Measurements from ENCODE around the gene SERGEF. TPM values are rescaled to one million over a fixed set of nuclear protein-coding genes. Genes with fewer than 3 reads are reported as not detected.
A peak's percentile ranks its signal among the peaks of the same experiment; 100 is the strongest.

The SERGEF gene
- total and polyA plus RNA-seq, 10 donors, result 29.0 to 55.5 (median 38.8) TPM

GRCh38 chr11:17744151-17744940 lies 268.5 kb downstream of the SERGEF start:
- no peak for TF ChIP-seq CTCF (IDR thresholded peaks at IDR 0.05 in 8 of 11, conservative IDR thresholded peaks at IDR 0.05 in 3 of 11)
- TF ChIP-seq POLR2AphosphoS5 (IDR thresholded peaks at IDR 0.05), result no peak
- TF ChIP-seq POLR2A (IDR thresholded peaks at IDR 0.05), result no peak
- Histone ChIP-seq H3K27me3 (replicated peaks in 1 of 7) (peaks cover 0 to 61% (median 5%) of the 10 kb centered on the region in 7 donors), H3K4me3 (no peak overlapping the region), H3K27ac (no peak overlapping the region), H3K9me3 (no peaks in the 10 kb centered on the region), H3K4me1 (no peaks in the 10 kb centered on the region), H3K36me3 (no peaks in the 10 kb centered on the region)
- intact Hi-C loops (cut with DNase I; ENCODE audit: low total_unique reads), result no loop called here
- 65 to 81% (median 74%) methylated on average over 9 to 10 of the region's 10 CpGs for whole genome bisulfite sequencing, 5 donors
- peak; percentile 48 for DNase-seq

- Histone ChIP-seq H3K36me3 (no peaks in the 10 kb centered on the region), H3K9me3 (no peaks in the 10 kb centered on the region), H3K27ac (no peak overlapping the region), H3K4me1 (no peaks in the 10 kb centered on the region), H3K4me3 (no peak overlapping the region), H3K27me3 (replicated peaks in 1 of 7) (peaks cover 0 to 64% (median 7%) of the 10 kb centered on the region in 7 donors)
- no peak for TF ChIP-seq CTCF (IDR thresholded peaks at IDR 0.05 in 8 of 11, conservative IDR thresholded peaks at IDR 0.05 in 3 of 11)
- TF ChIP-seq POLR2AphosphoS5 (IDR thresholded peaks at IDR 0.05), result no peak
- no peak for TF ChIP-seq POLR2A (IDR thresholded peaks at IDR 0.05)
- peak; percentile 40 for DNase-seq
- 75 to 83% (median 79%) methylated on average over 5 of the region's 5 CpGs for WGBS, 5 donors
- intact Hi-C loops (cut with DNase I; ENCODE audit: low total_unique reads), result no loop called here
Observed at GRCh38 chr11:17743808-17744119, 269.1 kb downstream of the SERGEF start.

GRCh38 chr11:17743026-17743807 lies 269.6 kb downstream of the SERGEF start:
- intact Hi-C loops (cut with DNase I; ENCODE audit: low total_unique reads), result no loop called here
- Histone ChIP-seq H3K4me3 (no peak overlapping the region), H3K36me3 (no peaks in the 10 kb centered on the region), H3K4me1 (no peaks in the 10 kb centered on the region), H3K27me3 (replicated peaks in 1 of 7) (peaks cover 0 to 66% (median 13%) of the 10 kb centered on the region in 7 donors), H3K9me3 (no peaks in the 10 kb centered on the region), H3K27ac (no peak overlapping the region)
- TF ChIP-seq CTCF (IDR thresholded peaks at IDR 0.05 in 8 of 11, conservative IDR thresholded peaks at IDR 0.05 in 3 of 11) (no peak), POLR2AphosphoS5 (IDR thresholded peaks at IDR 0.05) (no peak), POLR2A (IDR thresholded peaks at IDR 0.05) (no peak)
- DNase-seq, result peak; percentile 54
- 76 to 89% (median 78%) methylated on average over 13 of the region's 13 CpGs for WGBS, 5 donors

- intact Hi-C loops (cut with DNase I; ENCODE audit: low total_unique reads), result no loop called here
- DNase-seq, result peak; percentile 43
Observed at GRCh38 chr11:17742019-17742418, 270.8 kb downstream of the SERGEF start.

More at GRCh38 chr11:17742019-17742418, 270.8 kb downstream of the SERGEF start:
- H3K4me1 ChIP-seq, result no peaks in the 10 kb centered on the region
- no peak for TF ChIP-seq CTCF (IDR thresholded peaks at IDR 0.05 in 8 of 11, conservative IDR thresholded peaks at IDR 0.05 in 3 of 11)
- no peak for TF ChIP-seq POLR2AphosphoS5 (IDR thresholded peaks at IDR 0.05)
- no peak for TF ChIP-seq POLR2A (IDR thresholded peaks at IDR 0.05)
- WGBS, 5 donors, result 66 to 76% (median 75%) methylated on average over 5 of the region's 5 CpGs
- H3K27ac ChIP-seq, result no peak overlapping the region
- no peaks in the 10 kb centered on the region for H3K36me3 ChIP-seq
- H3K4me3 ChIP-seq, result no peak overlapping the region
- no peaks in the 10 kb centered on the region for H3K9me3 ChIP-seq
- peaks cover 0 to 66% (median 23%) of the 10 kb centered on the region in 7 donors for H3K27me3 ChIP-seq (replicated peaks in 1 of 7)

All from spleen (tissue), 11 donors.